HepG2 (cell line): ENCODE measurements around the gene ENO1. TPM values are rescaled to one million over a fixed set of nuclear protein-coding genes. Genes with fewer than 3 reads are reported as not detected.
A peak's percentile ranks its signal among the peaks of the same experiment; 100 is the strongest.

Source experiments
- ATAC-seq: fragments of 200-7000 bp; cut with Tn5 transposase; 3 replicates; pipeline ENCODE4 v1.9.1; 2020; ENCODE audit warnings: mild to moderate bottlenecking, moderate library complexity
- BruUV-seq: library from RNA; stranded (reverse); fragments of 400-500 nt; replicated peaks from 2 replicates; lab custom pipeline; 2021; lab: Mats Ljungman, UMichigan
- CTCF ChIA-PET: fragments of 300-600 bp; formaldehyde crosslinking; extraction: SDS; loops from one replicate; lab custom pipeline; 2021; ENCODE audit warnings: low total read pairs, inconsistent platforms, low intra/inter-chr PET ratio; lab: Yijun Ruan, JAX
- POLR2A ChIA-PET: fragments of 350-600 bp; sonication (Branson Sonifier 250); formaldehyde crosslinking; loops from one replicate; lab custom pipeline; 2020; ENCODE audit warnings: antibody characterized with exemption, inconsistent platforms; lab: Yijun Ruan, JAX
- DNase-seq: peaks from one replicate; pipeline ENCODE4 v3.0.0-alpha.2; 2015; ENCODE audit warnings: low spot score
- FAIRE-seq: peaks from 3 replicates; lab custom pipeline; 2011; peaks lifted over from hg19 to GRCh38; lab: Jason Lieb, UNC
- H2AFZ ChIP-seq: one replicate; pipeline ENCODE4 v1.6.1; 2011; ENCODE audit warnings: low read length, inconsistent platforms
- H3K27ac ChIP-seq: fragments of 300-600 bp; 3 replicates; pipeline ENCODE4 v1.8.0; 2011; ENCODE audit warnings: mixed run types, mild to moderate bottlenecking, mixed read lengths, low read length, inconsistent platforms; ENCODE audit not compliant: insufficient read depth; ENCODE audit errors: extremely low read length
- H3K27me3 ChIP-seq, 2 experiments: fragments of 200-600 bp in 1 of 2; 2 replicates in 1 of 2; 3 replicates in 1 of 2; pipeline versions ENCODE4 v1.6.0 to v1.8.0; 2011; ENCODE audit warnings: low read length in 2 of 2, mild to moderate bottlenecking in 2 of 2, moderate library complexity in 2 of 2, inconsistent platforms in 1 of 2; ENCODE audit not compliant: insufficient read depth in 2 of 2, control insufficient read depth in 1 of 2
- H3K36me3 ChIP-seq, 2 experiments: fragments of 200-600 bp in 1 of 2; replicated peaks in 1 of 2; 2 replicates in 1 of 2; 3 replicates in 1 of 2; pipeline versions ENCODE4 v1.5.1 to v1.8.0; 2011; ENCODE audit warnings: low read length in 2 of 2, inconsistent platforms in 1 of 2; ENCODE audit not compliant: insufficient read depth in 2 of 2, control insufficient read depth in 1 of 2
- H3K4me1 ChIP-seq: 2 replicates; pipeline ENCODE4 v1.5.1; 2012; ENCODE audit warnings: low read length, inconsistent platforms; ENCODE audit not compliant: insufficient read depth
- H3K4me2 ChIP-seq: 2 replicates; pipeline ENCODE4 v1.6.0; 2011; ENCODE audit warnings: low read depth, low read length, inconsistent platforms
- H3K4me3 ChIP-seq, 3 experiments: fragments of 200-600 bp in 1 of 3; sonication (generic), shearing (Covaris generic) in 1 of 3; replicated peaks in 1 of 3; 2 replicates each; pipeline ENCODE4 v1.5.1; 2011 to 2016; ENCODE audit warnings: low read length in 3 of 3, inconsistent platforms in 2 of 3, low read depth in 2 of 3, mild to moderate bottlenecking in 2 of 3, control low read depth in 1 of 3, mixed read lengths in 1 of 3; ENCODE audit not compliant: insufficient read depth in 1 of 3
- H3K79me2 ChIP-seq: one replicate; pipeline ENCODE4 v1.6.1; 2011; ENCODE audit warnings: low read length, inconsistent platforms; ENCODE audit not compliant: insufficient read depth
- H3K9ac ChIP-seq: 2 replicates; pipeline ENCODE4 v1.6.0; 2011; ENCODE audit warnings: mild to moderate bottlenecking, low read depth, low read length, inconsistent platforms; ENCODE audit not compliant: insufficient read depth
- H3K9me3 ChIP-seq: 2 replicates; pipeline ENCODE4 v1.5.1; 2012; ENCODE audit warnings: mild to moderate bottlenecking, low read length
- H4K20me1 ChIP-seq: 2 replicates; pipeline ENCODE4 v1.6.0; 2011; ENCODE audit warnings: inconsistent platforms, mild to moderate bottlenecking, low read length, moderate library complexity; ENCODE audit not compliant: insufficient read depth
- CEBPB ChIP-seq: IDR thresholded peaks from 2 replicates; pipeline ENCODE4 v1.6.1; 2011; ENCODE audit warnings: low read depth, low read length, improper control_type of control experiment, borderline replicate concordance
- FOXA1 ChIP-seq, 2 experiments: fragments of 450-650 bp in 1 of 2; sonication (generic) in 1 of 2; formaldehyde crosslinking in 1 of 2; IDR thresholded peaks; 2 replicates each; pipeline versions ENCODE4 v1.4.0 to v1.6.1; 2016 to 2020; ENCODE audit warnings: missing genetic modification reagents in 1 of 2
- FOXP4 ChIP-seq: sonication (generic); formaldehyde crosslinking; IDR thresholded peaks from 2 replicates; pipeline ENCODE4 v1.4.0; 2020; ENCODE audit warnings: missing genetic modification reagents
- HMGXB3 ChIP-seq: sonication (generic); formaldehyde crosslinking; IDR thresholded peaks from 2 replicates; pipeline ENCODE4 v1.4.0; 2020; ENCODE audit warnings: missing genetic modification reagents, borderline replicate concordance
- JUNB ChIP-seq: sonication (generic); formaldehyde crosslinking; IDR thresholded peaks from 2 replicates; pipeline ENCODE4 v1.8.0; 2022; ENCODE audit warnings: missing genetic modification reagents, mild to moderate bottlenecking, borderline replicate concordance
- MAFF ChIP-seq: IDR thresholded peaks from 2 replicates; pipeline ENCODE4 v1.6.1; 2011; ENCODE audit warnings: low read depth, low read length, improper control_type of control experiment
- MED8 ChIP-seq: sonication (generic); formaldehyde crosslinking; IDR thresholded peaks from 2 replicates; pipeline ENCODE4 v1.8.1; 2023; ENCODE audit warnings: mild to moderate bottlenecking, missing genetic modification reagents; ENCODE audit not compliant: insufficient replicate concordance
- MXD4 ChIP-seq: IDR thresholded peaks from 2 replicates; pipeline ENCODE4 v1.6.1; 2016; ENCODE audit warnings: mild to moderate bottlenecking, missing biosample characterization, missing genetic modification reagents
- NRL ChIP-seq: sonication (generic); formaldehyde crosslinking; IDR thresholded peaks from 2 replicates; pipeline ENCODE4 v1.5.0; 2020; ENCODE audit warnings: missing genetic modification reagents, mild to moderate bottlenecking, moderate library complexity, borderline replicate concordance
- PAWR ChIP-seq: sonication (generic); formaldehyde crosslinking; IDR thresholded peaks from 2 replicates; pipeline ENCODE4 v1.4.0; 2020; ENCODE audit warnings: missing genetic modification reagents, mild to moderate bottlenecking, borderline replicate concordance
- ZNF121 ChIP-seq: sonication (generic); formaldehyde crosslinking; IDR thresholded peaks from 2 replicates; pipeline ENCODE4 v1.5.0; 2020; ENCODE audit warnings: mild to moderate bottlenecking, missing genetic modification reagents
- ZNF501 ChIP-seq: sonication (generic); formaldehyde crosslinking; IDR thresholded peaks from 2 replicates; pipeline ENCODE4 v1.5.1; 2020; ENCODE audit warnings: mild to moderate bottlenecking, moderate library complexity, missing genetic modification reagents
- ZNF512B ChIP-seq: sonication (generic); formaldehyde crosslinking; IDR thresholded peaks from 2 replicates; pipeline ENCODE4 v1.5.1; 2020; ENCODE audit warnings: missing genetic modification reagents, mild to moderate bottlenecking, borderline replicate concordance
- ZNF557 ChIP-seq: sonication (generic); formaldehyde crosslinking; IDR thresholded peaks from 2 replicates; pipeline ENCODE4 v1.4.0; 2020; ENCODE audit warnings: missing genetic modification reagents
- WGBS: methylation state at CpG from one replicate; pipeline ENCODE4 v1.1.6; 2017; ENCODE audit warnings: low lambda C conversion rate; 5-methylcytosine and 5-hydroxymethylcytosine counted together
- in situ Hi-C: cut with HindIII; loops from 2 replicates; pipeline ENCODE4 v1.10.0; 2017; ENCODE audit warnings: low pct_unique_long_range_greater_than_20kb; ENCODE audit not compliant: extremely low pct_ligation_motif_present
- intact Hi-C: fragments of 100-400 bp; cut with micrococcal nuclease; formaldehyde crosslinking; loops from one replicate; pipeline ENCODE4 v1.10.0; 2022; ENCODE audit not compliant: unreplicated experiment
- polyA plus RNA-seq, 8 experiments: library from polyadenylated mRNA; depleted of rRNA in 3 of 8; stranded (reverse) in 7 of 8; unstranded in 1 of 8; fragments of >200 nt; fragmentation: Illumina TruSeq in 4 of 8; extraction: Trizol in 4 of 8; gene quantifications; 2 replicates each; pipeline versions ENCODE4 v1.2.1 to v1.2.3, GENCODE V29; 2011 to 2016; ENCODE audit warnings: low read depth in 4 of 8, missing spikeins in 1 of 8, mixed read lengths in 1 of 8; ENCODE audit not compliant: insufficient read depth in 1 of 8
- total RNA-seq, 5 experiments: library from RNA; depleted of rRNA; stranded (reverse); fragments of >200 nt; fragmentation: Illumina TruSeq; extraction: Trizol; gene quantifications; 2 replicates each; pipeline ENCODE4 v1.2.3, GENCODE V29; 2016; ENCODE audit warnings: low read depth in 1 of 5

The ENO1 gene
- total and polyA plus RNA-seq, 2 of the 13 experiments (the other 11 are each of a cell fraction or from before 2014, with no cell fraction given), result 1,559 to 3,103 TPM

- Histone ChIP-seq H3K4me1 (peaks cover 95% of the 10 kb centered on the region), H3K36me3 (peaks cover 18 to 32% of the 10 kb centered on the region in 2 experiments), H4K20me1 (peaks cover 50% of the 10 kb centered on the region), H3K4me2 (no peak overlapping the region; the same call in 1 of the 2 replicates), H3K9ac (no peak overlapping the region), H2AFZ (no peak overlapping the region), H3K27me3 (no peaks in the 10 kb centered on the region), H3K9me3 (no peaks in the 10 kb centered on the region), H3K4me3 (no peak overlapping the region), H3K79me2 (no peaks in the 10 kb centered on the region), H3K27ac (peak overlapping the region; percentile 75)
- TSS peak; percentile 8 for BruUV-seq
- ChIA-PET POLR2A (interaction anchor here (1.6 to 13.6 kb wide), 4 partner anchors 10 to 21 kb away, joined by 4 to 116 read pairs (median 18); partner anchors contain the start of gene ENO1), CTCF (no interaction called here)
- ATAC-seq (peak; percentile 38), DNase-seq (peak; percentile 83), FAIRE-seq (peak; percentile 95)
- in situ Hi-C loops, result no loop called here
- WGBS, result 17% methylated on average over 2 of the region's 2 CpGs
- intact Hi-C loops, result loop anchor here (2.0 to 5.0 kb wide), 2 partner anchors 41 to 131 kb away; partner anchors contain the start of gene RERE
- TF ChIP-seq MAFF (peak; percentile 80), PAWR (CRISPR knock-in tag) (no peak), FOXP4 (CRISPR knock-in tag) (peak; percentile 69), ZNF512B (no peak), CEBPB (no peak), MED8 (CRISPR knock-in tag) (no peak), JUNB (CRISPR knock-in tag) (no peak), ZNF501 (CRISPR knock-in tag) (0 out of 2 replicates have a peak, but pooled peaks have one; percentile 6), ZNF121 (no peak), MXD4 (CRISPR knock-in tag) (peak; percentile 36; the same call in 1 of the 2 replicates), NRL (CRISPR knock-in tag) (no peak), ZNF557 (no peak), HMGXB3 (CRISPR knock-in tag) (0 out of 2 replicates have a peak, but pooled peaks have one; percentile 42), FOXA1 (IDR thresholded peaks at IDR 0.05) (no peak), FOXA1 (CRISPR knock-in tag; IDR thresholded peaks at IDR 0.05) (peak; percentile 59; the same call in 1 of the 2 replicates)
Measured at GRCh38 chr1:8858112-8858668, 20.3 kb downstream of the ENO1 start.
